GM12875 (cell line): ENCODE data around the gene FAM43A.

Experiments used
- H3K4me3 ChIP-seq: one replicate; pipeline ENCODE4 v1.5.1; 2011; ENCODE audit warnings: low read depth, low read length, control low read depth
- TF ChIP-seq, protein P1 (sequence below): IDR thresholded peaks from 2 replicates; pipeline ENCODE4 v1.5.1; 2011; ENCODE audit warnings: low read depth, mild to moderate bottlenecking, control low read depth, inconsistent platforms, low read length, moderate library complexity, borderline replicate concordance; ENCODE audit not compliant: insufficient read depth

FAM43A gene

DNA sequence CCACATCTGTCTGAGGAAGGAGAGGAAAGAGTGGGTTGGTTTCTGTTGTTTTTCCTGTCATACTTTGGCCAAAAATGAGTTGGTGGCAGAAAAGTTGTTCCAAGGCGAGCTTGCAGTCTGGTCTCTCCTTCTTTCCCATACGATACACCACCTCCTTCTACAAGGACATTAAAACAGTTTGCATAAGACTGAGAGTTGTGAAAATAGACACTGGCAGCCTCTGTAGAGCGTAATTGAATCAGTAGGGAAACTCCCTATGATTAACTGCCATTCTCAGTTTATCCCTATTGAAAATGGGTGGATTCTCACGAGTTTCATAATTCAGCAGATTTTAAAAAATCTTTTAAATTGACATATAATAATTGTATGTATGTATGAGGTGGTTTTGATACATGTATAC lies 10.0 kb upstream of the FAM43A start:
- H3K4me3 ChIP-seq = no peak overlapping the region
- TF ChIP-seq, protein P1, sequence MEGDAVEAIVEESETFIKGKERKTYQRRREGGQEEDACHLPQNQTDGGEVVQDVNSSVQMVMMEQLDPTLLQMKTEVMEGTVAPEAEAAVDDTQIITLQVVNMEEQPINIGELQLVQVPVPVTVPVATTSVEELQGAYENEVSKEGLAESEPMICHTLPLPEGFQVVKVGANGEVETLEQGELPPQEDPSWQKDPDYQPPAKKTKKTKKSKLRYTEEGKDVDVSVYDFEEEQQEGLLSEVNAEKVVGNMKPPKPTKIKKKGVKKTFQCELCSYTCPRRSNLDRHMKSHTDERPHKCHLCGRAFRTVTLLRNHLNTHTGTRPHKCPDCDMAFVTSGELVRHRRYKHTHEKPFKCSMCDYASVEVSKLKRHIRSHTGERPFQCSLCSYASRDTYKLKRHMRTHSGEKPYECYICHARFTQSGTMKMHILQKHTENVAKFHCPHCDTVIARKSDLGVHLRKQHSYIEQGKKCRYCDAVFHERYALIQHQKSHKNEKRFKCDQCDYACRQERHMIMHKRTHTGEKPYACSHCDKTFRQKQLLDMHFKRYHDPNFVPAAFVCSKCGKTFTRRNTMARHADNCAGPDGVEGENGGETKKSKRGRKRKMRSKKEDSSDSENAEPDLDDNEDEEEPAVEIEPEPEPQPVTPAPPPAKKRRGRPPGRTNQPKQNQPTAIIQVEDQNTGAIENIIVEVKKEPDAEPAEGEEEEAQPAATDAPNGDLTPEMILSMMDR = no peak

DNA sequence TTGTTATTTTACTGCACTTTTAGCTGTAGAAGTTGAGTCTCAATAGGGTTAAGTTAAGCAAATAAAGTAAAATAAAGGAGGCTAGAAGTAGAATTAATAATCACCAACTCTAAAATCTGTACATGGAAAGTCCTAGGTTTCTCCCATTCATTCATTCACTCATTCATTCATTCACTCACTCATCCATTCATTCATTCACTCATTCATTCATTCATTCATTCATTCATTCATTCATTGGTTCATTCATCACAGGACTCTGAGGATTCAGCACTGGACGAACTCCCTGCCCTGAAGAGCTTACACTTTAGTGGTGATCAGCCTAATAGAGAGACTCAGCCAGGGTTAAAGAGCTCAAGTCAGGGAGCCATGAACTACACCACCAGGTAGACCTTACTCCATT lies 9.2 kb upstream of the FAM43A start:
- TF ChIP-seq, protein P1 = no peak
- H3K4me3 ChIP-seq = no peak overlapping the region

DNA sequence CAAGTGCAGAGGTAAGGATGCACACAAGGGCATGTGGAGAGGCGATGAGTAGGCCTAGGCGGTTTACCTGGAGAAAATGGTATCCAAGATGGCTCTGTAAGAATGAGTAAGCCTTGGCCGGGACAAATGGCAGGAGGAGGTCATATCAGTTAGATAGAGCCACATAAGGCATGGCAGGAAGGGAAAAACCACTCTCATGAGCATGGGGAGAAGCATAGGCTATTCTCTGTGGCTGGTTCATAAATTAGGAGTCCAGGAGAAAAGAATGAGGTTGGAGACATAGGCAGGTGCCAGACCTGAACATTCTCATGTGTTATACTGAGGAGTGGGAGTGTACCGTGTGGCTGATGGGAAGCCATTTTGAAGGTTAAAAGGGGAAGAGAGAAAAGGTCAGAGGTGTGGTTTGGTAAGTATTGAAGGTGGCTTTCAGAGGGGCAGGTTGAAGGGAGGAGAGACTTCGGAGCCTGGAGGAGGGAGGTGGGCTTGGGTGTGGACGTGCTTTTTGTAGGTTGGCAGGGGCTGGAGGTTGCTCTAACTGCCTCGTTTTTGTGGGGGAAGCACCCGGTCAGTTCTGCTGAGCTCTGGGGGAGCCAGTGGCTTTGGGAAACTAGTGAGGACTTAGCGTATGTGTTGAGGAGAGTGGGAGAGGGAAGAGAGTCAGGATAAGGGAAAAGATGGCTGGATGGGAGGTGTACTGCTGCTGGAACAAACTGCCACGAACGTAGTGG lies 4.6 kb upstream of the FAM43A start:
- TF ChIP-seq, protein P1 = no peak

DNA sequence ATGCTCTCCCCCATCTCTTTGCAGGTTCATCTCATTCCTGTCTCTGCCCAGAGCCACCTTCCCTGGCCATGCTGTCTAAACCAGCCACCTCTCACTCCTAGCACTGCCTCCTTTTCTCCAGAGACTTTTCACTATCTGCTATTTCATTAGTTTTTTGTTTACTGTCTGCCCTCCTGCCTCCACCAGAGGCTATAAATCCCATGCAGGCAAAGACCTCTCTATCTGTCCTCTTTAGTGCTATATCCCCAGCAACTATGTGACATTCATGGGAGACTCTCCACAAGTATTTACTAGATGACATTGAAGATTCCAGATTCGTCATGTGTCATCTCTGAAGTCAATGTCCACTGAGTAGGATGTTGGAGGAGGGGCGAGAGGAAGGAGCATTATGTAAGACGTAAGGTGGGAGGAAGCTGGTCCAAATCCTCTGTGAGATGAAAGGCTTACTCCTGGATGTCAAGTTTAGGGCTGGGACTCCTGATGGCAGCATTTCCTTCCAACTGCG lies 3.4 kb upstream of the FAM43A start:
- TF ChIP-seq, protein P1 = no peak
- H3K4me3 ChIP-seq = no peak overlapping the region

More for the DNA sequence above, 4.6 kb upstream of the FAM43A start:
- no peak overlapping the region for H3K4me3 ChIP-seq

DNA sequence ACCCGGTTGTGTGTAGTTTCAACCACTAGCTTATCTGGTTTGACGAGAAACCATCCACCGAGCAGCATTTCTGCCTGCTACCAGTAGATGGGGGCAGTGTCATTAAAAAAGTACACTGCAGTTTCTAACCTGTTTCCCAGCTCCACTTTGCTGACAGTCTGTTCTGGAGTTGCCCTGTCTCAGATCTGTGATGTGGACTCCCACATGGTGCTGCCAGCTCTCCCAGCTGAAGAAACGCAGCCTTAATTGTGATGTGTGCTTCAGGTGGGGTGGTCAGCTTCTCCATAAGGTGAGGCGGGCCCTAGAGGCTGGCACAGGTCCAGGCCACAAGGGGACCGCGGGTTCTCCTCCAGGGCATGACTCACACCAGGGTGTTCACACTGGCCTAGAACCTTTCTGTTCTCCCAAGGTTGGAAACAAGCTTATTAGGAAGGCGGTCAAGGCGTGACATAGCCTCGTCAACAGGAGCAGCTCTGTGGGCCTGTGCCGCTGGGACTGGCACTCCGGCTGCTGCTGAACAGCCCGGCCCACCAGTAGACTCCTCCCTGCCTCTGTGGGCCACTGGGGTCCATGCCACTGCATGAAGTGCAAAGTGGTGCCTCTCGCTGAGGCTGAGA lies 2.9 kb upstream of the FAM43A start:
- TF ChIP-seq, protein P1 = peak; percentile 83
- no peak overlapping the region for H3K4me3 ChIP-seq

- H3K4me3 ChIP-seq = no peak overlapping the region
- TF ChIP-seq, protein P1 = no peak
These were observed 2.3 kb upstream of the FAM43A start for GRCh38 chr3:194683380-194683779.
